Fibroblast of villous mesenchyme (primary cell): ENCODE data around the gene TACC2. TPM values are rescaled to one million over a fixed set of nuclear protein-coding genes. Genes with fewer than 3 reads are reported as not detected.
"Not testable (repeated sequence)": the region's sequence is repeated elsewhere in the genome, so short reads cannot be mapped to it uniquely, and the experiment has no call there.

Experiments used
- DNase-seq: peaks from one replicate; pipeline ENCODE4 v3.0.0-alpha.2; 2010; ENCODE audit warnings: low read depth
- H3K4me3 ChIP-seq: 2 replicates; pipeline ENCODE4 v1.5.1; 2011; ENCODE audit warnings: low read depth, mild to moderate bottlenecking, low read length
- CTCF ChIP-seq: IDR thresholded peaks from 2 replicates; pipeline ENCODE4 v1.5.1; 2012; ENCODE audit warnings: low read depth, mild to moderate bottlenecking, low read length; ENCODE audit not compliant: insufficient read depth
- total RNA-seq: library from RNA; depleted of rRNA; stranded (reverse); fragments of >200 nt; gene quantifications from 2 replicates; pipeline ENCODE4 v1.2.3, GENCODE V29; 2012

TACC2 gene
- total RNA-seq, 1 donor = 5.6 TPM

- no peak for DNase-seq
- TF ChIP-seq CTCF = no peak
- H3K4me3 ChIP-seq = no peak overlapping the region
These were observed 210.7 kb downstream of the TACC2 start for GRCh38 chr10:122199689-122200088.

DNA sequence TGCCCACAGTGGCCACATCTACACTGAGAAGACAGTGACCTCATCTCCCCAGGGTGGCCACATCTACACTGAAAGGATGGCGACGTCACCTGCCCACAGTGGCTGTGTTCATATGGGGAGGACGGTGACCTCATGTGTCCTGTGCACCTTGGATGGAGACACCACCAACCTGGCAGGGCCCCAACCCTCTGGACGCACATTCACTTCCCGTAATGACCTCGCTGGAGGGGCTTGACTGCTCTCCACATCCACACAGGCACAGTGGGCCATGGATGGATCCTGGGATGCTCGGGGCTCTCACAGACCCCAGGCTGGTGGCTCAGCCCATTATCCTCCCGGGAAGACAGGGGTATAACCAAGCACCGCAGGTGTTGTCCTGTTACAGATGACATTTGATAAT is 212.4 kb downstream of the TACC2 start:
- no peak for TF ChIP-seq CTCF
- DNase-seq = no peak
- no peak overlapping the region for H3K4me3 ChIP-seq

GRCh38 chr10:122203180-122203579 is 214.2 kb downstream of the TACC2 start:
- DNase-seq = not testable (repeated sequence)

DNA sequence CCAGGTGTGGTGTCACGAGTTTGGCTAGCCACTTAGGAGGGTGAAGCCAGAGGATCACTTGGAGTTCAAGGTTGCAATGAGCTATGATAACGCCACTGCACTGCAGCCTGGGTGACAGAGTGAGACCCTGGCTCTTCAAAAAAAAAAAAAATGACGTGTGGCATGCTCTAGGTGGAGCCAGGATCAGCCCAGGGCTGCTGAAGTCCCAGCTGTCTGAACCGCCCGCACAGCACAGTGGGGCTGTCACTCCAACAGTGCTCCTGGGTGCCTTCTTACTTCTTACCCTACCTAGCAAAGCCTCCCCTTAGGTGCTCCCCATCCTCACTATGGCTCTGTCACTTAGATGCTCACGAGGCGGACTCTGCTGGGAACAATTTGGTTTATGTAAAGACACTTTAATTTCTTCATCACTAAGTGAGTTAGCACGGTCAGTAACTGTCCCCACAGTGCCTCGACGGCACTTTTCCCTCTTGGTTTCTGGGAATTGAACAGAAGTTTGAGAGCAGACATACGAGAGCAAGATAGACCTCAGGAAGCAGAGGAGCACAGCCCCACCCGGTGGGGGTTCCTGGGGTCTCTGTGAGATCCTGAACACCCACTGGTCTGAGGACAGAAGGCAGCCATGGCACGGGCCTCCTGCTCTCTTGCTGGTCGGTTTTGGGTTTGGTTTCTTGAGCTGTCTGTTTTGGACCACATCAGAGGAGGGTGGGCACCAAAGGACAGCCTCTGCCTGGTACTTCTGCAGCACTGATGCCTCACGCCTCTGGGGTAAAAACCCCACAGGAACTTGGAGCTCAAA is 215.9 kb downstream of the TACC2 start:
- H3K4me3 ChIP-seq = no peak overlapping the region
- no peak for TF ChIP-seq CTCF
- no peak for DNase-seq

More at GRCh38 chr10:122203180-122203579, 214.2 kb downstream of the TACC2 start:
- not testable (repeated sequence) for H3K4me3 ChIP-seq

- no peak for TF ChIP-seq CTCF
- no peak for DNase-seq
- no peak overlapping the region for H3K4me3 ChIP-seq
These were observed 217.6 kb downstream of the TACC2 start for GRCh38 chr10:122206471-122207065.

GRCh38 chr10:122207163-122207562 is 218.2 kb downstream of the TACC2 start:
- TF ChIP-seq CTCF = no peak
- no peak for DNase-seq
- H3K4me3 ChIP-seq = no peak overlapping the region

DNA sequence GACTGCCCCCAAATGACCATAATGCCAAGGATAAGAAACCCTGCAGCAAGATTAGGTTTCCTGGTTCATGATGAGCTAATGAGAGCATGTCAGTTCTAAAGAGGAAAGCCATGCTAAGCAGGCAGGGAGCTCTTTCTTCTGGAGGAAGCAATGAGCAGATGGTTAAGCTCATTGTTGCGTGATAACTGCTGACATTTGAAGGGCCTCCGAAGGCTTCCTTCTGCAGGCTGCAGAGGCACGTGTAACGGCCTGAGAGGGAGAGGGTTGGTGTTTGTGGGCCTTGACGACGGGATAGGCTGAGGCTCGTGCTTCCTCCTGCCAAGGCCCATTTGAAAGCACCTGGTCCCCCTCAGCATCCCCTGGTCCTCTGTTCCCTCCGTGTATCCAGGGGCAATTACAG is 218.6 kb downstream of the TACC2 start:
- DNase-seq = peak; percentile 67

More for the DNA sequence above, 218.6 kb downstream of the TACC2 start:
- no peak overlapping the region for H3K4me3 ChIP-seq
- no peak for TF ChIP-seq CTCF
